Measurements from ENCODE around the gene TMEM208.

Gene TMEM208

GRCh38 chr16:67209565-67209964 is 17.4 kb upstream of the TMEM208 start:
- no peak for DNase-seq (ENCODE audit: low spot score)

- no peak for DNase-seq (ENCODE audit: low spot score)
These were observed 16.6 kb upstream of the TMEM208 start for GRCh38 chr16:67210069-67210937.

- no peak for DNase-seq (ENCODE audit: low spot score)
These were observed 15.3 kb upstream of the TMEM208 start for GRCh38 chr16:67211674-67212073.

- DNase-seq (ENCODE audit: low spot score), result no peak
These were observed 14.2 kb upstream of the TMEM208 start for GRCh38 chr16:67212766-67213165.

GRCh38 chr16:67213197-67214019 is 13.5 kb upstream of the TMEM208 start:
- no peak for DNase-seq (ENCODE audit: low spot score)

GRCh38 chr16:67215706-67216105 is 11.2 kb upstream of the TMEM208 start:
- no peak for DNase-seq (ENCODE audit: low spot score)

- no peak for DNase-seq (ENCODE audit: low spot score)
These were observed 10.1 kb upstream of the TMEM208 start for GRCh38 chr16:67216612-67217490.

- no peak for DNase-seq (ENCODE audit: low spot score)
These were observed 2.9 kb upstream of the TMEM208 start for GRCh38 chr16:67223992-67224391.

GRCh38 chr16:67226295-67226803 is 581 bp upstream of the TMEM208 start:
- no peak for DNase-seq (ENCODE audit: low spot score)

GRCh38 chr16:67227567-67227921 is 614 bp downstream of the TMEM208 start:
- DNase-seq (ENCODE audit: low spot score), result no peak

- no peak for DNase-seq (ENCODE audit: low spot score)
These were observed 1.3 kb downstream of the TMEM208 start for GRCh38 chr16:67228034-67228785.

GRCh38 chr16:67228905-67229304 is 2.0 kb downstream of the TMEM208 start:
- DNase-seq (ENCODE audit: low spot score), result no peak

- no peak for DNase-seq (ENCODE audit: low spot score)
These were observed 3.2 kb downstream of the TMEM208 start for GRCh38 chr16:67229906-67230808.

- no peak for DNase-seq (ENCODE audit: low spot score)
These were observed 4.1 kb downstream of the TMEM208 start for GRCh38 chr16:67230809-67231660.

GRCh38 chr16:67233596-67233995 is 6.7 kb downstream of the TMEM208 start:
- no peak for DNase-seq (ENCODE audit: low spot score)

- no peak for DNase-seq (ENCODE audit: low spot score)
These were observed 7.3 kb downstream of the TMEM208 start for GRCh38 chr16:67234180-67234597.

- DNase-seq (ENCODE audit: low spot score), result peak; percentile 35
These were observed 9.1 kb downstream of the TMEM208 start for GRCh38 chr16:67235816-67236562.

Measured in AG20443 (cell line).